IMR-90 (cell line): Measurements from ENCODE around the gene C12orf75. TPM values are rescaled to one million over a fixed set of nuclear protein-coding genes. Genes with fewer than 3 reads are reported as not detected.
A peak's percentile ranks its signal among the peaks of the same experiment; 100 is the strongest.

Experiments used
- ATAC-seq: fragments of 200-7000 bp; cut with Tn5 transposase; 2 replicates; pipeline ENCODE4 v1.9.1; 2020; ENCODE audit warnings: low read depth, mild to moderate bottlenecking, moderate library complexity
- BruUV-seq: library from RNA; stranded (reverse); fragments of 400-500 nt; replicated peaks from 2 replicates; lab custom pipeline; 2021; lab: Mats Ljungman, UMichigan
- CTCF ChIA-PET: fragments of 300-600 bp; formaldehyde crosslinking; extraction: SDS; loops from one replicate; lab custom pipeline; 2021; ENCODE audit warnings: antibody characterized with exemption; lab: Yijun Ruan, JAX
- POLR2A ChIA-PET: fragments of 300-600 bp; sonication (Branson Sonifier 250); formaldehyde crosslinking; loops from one replicate; lab custom pipeline; 2022; ENCODE audit warnings: antibody characterized with exemption; ENCODE audit not compliant: unreplicated experiment; lab: Charles Lee
- DNase-seq: peaks from one replicate; pipeline ENCODE4 v3.0.0; 2013
- H2AFZ ChIP-seq: replicated peaks from 2 replicates; pipeline ENCODE3; 2013; ENCODE audit warnings: low read length, mild to moderate bottlenecking; ENCODE audit not compliant: poor library complexity
- H2AK5ac ChIP-seq: 2 replicates; pipeline ENCODE4 v1.6.1; 2013; ENCODE audit warnings: low read depth, low read length, inconsistent platforms
- H2AK9ac ChIP-seq: replicated peaks from 2 replicates; pipeline ENCODE3; 2013; ENCODE audit warnings: mild to moderate bottlenecking, low read depth, low read length, moderate library complexity; ENCODE audit not compliant: poor library complexity
- H2BK120ac ChIP-seq: 2 replicates; pipeline ENCODE4 v1.6.1; 2013; ENCODE audit warnings: low read depth, low read length, inconsistent platforms
- H2BK15ac ChIP-seq: 3 replicates; pipeline ENCODE4 v1.6.1; 2013; ENCODE audit warnings: low read depth, low read length, inconsistent platforms
- H2BK20ac ChIP-seq: 2 replicates; pipeline ENCODE4 v1.6.1; 2013; ENCODE audit warnings: low read depth, mild to moderate bottlenecking, inconsistent platforms, low read length, moderate library complexity
- H2BK5ac ChIP-seq: 2 replicates; pipeline ENCODE4 v1.6.1; 2013; ENCODE audit warnings: mild to moderate bottlenecking, low read depth, low read length, inconsistent platforms; ENCODE audit not compliant: poor library complexity, severe bottlenecking
- H3K14ac ChIP-seq: replicated peaks from 2 replicates; pipeline ENCODE4 v1.6.1; 2013; ENCODE audit warnings: low read depth, low read length, inconsistent platforms
- H3K18ac ChIP-seq: 2 replicates; pipeline ENCODE4 v1.6.1; 2013; ENCODE audit warnings: low read depth, low read length, control low read depth
- H3K23ac ChIP-seq: 2 replicates; pipeline ENCODE4 v1.6.1; 2013; ENCODE audit warnings: low read depth, low read length, inconsistent platforms
- H3K27ac ChIP-seq: 2 replicates; pipeline ENCODE4 v1.5.1; 2013; ENCODE audit warnings: mild to moderate bottlenecking, control low read depth, low read length; ENCODE audit not compliant: insufficient read depth
- H3K27me3 ChIP-seq: 2 replicates; pipeline ENCODE4 v1.6.1; 2013; ENCODE audit warnings: low read length; ENCODE audit not compliant: control insufficient read depth, insufficient read depth
- H3K36me3 ChIP-seq: 2 replicates; pipeline ENCODE4 v1.6.1; 2013; ENCODE audit warnings: low read length, mixed read lengths; ENCODE audit not compliant: control insufficient read depth, insufficient read depth
- H3K4ac ChIP-seq: 2 replicates; pipeline ENCODE4 v1.6.1; 2013; ENCODE audit warnings: low read depth, low read length, inconsistent platforms
- H3K4me1 ChIP-seq: 2 replicates; pipeline ENCODE4 v1.6.1; 2013; ENCODE audit warnings: low read length, mixed read lengths; ENCODE audit not compliant: control insufficient read depth, insufficient read depth
- H3K4me2 ChIP-seq: 2 replicates; pipeline ENCODE4 v1.6.1; 2013; ENCODE audit warnings: low read depth, mild to moderate bottlenecking, control low read depth, low read length, moderate library complexity
- H3K4me3 ChIP-seq: 2 replicates; pipeline ENCODE4 v1.5.1; 2013; ENCODE audit warnings: low read depth, mild to moderate bottlenecking, control low read depth, low read length, moderate library complexity; ENCODE audit not compliant: insufficient read depth
- H3K56ac ChIP-seq: 2 replicates; pipeline ENCODE4 v1.6.1; 2013; ENCODE audit warnings: low read length, inconsistent platforms; ENCODE audit not compliant: insufficient read depth; ENCODE audit errors: extremely low read depth
- H3K79me1 ChIP-seq, 2 experiments: 2 replicates each; pipeline ENCODE4 v1.6.1; 2013; ENCODE audit warnings: low read length in 2 of 2, inconsistent platforms in 1 of 2, low read depth in 1 of 2
- H3K9ac ChIP-seq: 2 replicates; pipeline ENCODE4 v1.6.1; 2013; ENCODE audit warnings: low read depth, low read length, control low read depth
- H3K9me1 ChIP-seq: 2 replicates; pipeline ENCODE4 v1.6.1; 2013; ENCODE audit warnings: low read length, inconsistent platforms; ENCODE audit not compliant: insufficient read depth
- H3K9me3 ChIP-seq: 2 replicates; pipeline ENCODE4 v1.6.1; 2013; ENCODE audit warnings: low read length; ENCODE audit not compliant: control insufficient read depth, insufficient read depth
- H4K20me1 ChIP-seq: 2 replicates; pipeline ENCODE4 v1.6.1; 2013; ENCODE audit warnings: low read length, inconsistent platforms; ENCODE audit not compliant: insufficient read depth
- H4K5ac ChIP-seq: 2 replicates; pipeline ENCODE4 v1.6.1; 2013; ENCODE audit warnings: mild to moderate bottlenecking, low read depth, low read length, control low read depth
- H4K8ac ChIP-seq, 2 experiments: 2 replicates each; pipeline ENCODE4 v1.6.1; 2013; ENCODE audit warnings: low read depth in 2 of 2, low read length in 2 of 2, control low read depth in 1 of 2, inconsistent platforms in 1 of 2
- H4K91ac ChIP-seq: 2 replicates; pipeline ENCODE4 v1.6.1; 2013; ENCODE audit warnings: low read depth, low read length, inconsistent platforms; ENCODE audit not compliant: insufficient read depth
- BHLHE40 ChIP-seq: fragments of 150-350 bp; IDR thresholded peaks from 2 replicates; pipeline ENCODE4 v1.6.1; 2016; ENCODE audit warnings: mild to moderate bottlenecking, low read depth, low read length
- CEBPB ChIP-seq: IDR thresholded peaks from 2 replicates; pipeline ENCODE4 v1.6.1; 2012; ENCODE audit warnings: low read depth, low read length, improper control_type of control experiment
- CHD1 ChIP-seq: IDR thresholded peaks from 2 replicates; pipeline ENCODE4 v1.6.1; 2012; ENCODE audit warnings: low read depth, low read length, improper control_type of control experiment
- MAZ ChIP-seq: IDR thresholded peaks from 2 replicates; pipeline ENCODE4 v1.6.1; 2012; ENCODE audit warnings: low read depth, mild to moderate bottlenecking, low read length, improper control_type of control experiment, moderate library complexity, borderline replicate concordance
- NFE2L2 ChIP-seq: fragments of 150-350 bp; IDR thresholded peaks from 2 replicates; pipeline ENCODE4 v1.6.1; 2016; ENCODE audit warnings: low read depth, mild to moderate bottlenecking, low read length
- RAD21 ChIP-seq: IDR thresholded peaks from 2 replicates; pipeline ENCODE4 v1.6.1; 2012; ENCODE audit warnings: low read length, improper control_type of control experiment
- RCOR1 ChIP-seq: IDR thresholded peaks from 2 replicates; pipeline ENCODE4 v1.6.1; 2012; ENCODE audit warnings: mild to moderate bottlenecking, low read length, improper control_type of control experiment; ENCODE audit not compliant: insufficient replicate concordance
- RFX5 ChIP-seq: IDR thresholded peaks from 2 replicates; pipeline ENCODE4 v1.8.0; 2012; ENCODE audit warnings: low read depth, mild to moderate bottlenecking, low read length, moderate library complexity
- WGBS, 2 experiments: methylation state at CpG; one replicate each; pipeline versions ENCODE4 v1.1.5 to v1.1.7; 2013; ENCODE audit warnings: missing lambda C conversion rate in 2 of 2; ENCODE audit not compliant: insufficient read length in 1 of 2; ENCODE audit errors: extremely low coverage in 2 of 2; 5-methylcytosine and 5-hydroxymethylcytosine counted together
- dilution Hi-C: fragments of 300-500 bp; cut with HindIII; formaldehyde crosslinking; loops from one replicate; pipeline ENCODE4 v1.14.3; 2018; ENCODE audit warnings: low sequenced_read_pairs; ENCODE audit not compliant: unreplicated experiment
- in situ Hi-C: fragments of 300-500 bp; cut with MboI; formaldehyde crosslinking; loops from 3 replicates; pipeline ENCODE4 v1.14.3; 2019; ENCODE audit warnings: low sequenced_read_pairs, inconsistent platforms, mixed read lengths
- intact Hi-C: fragments of 100-400 bp; cut with micrococcal nuclease; formaldehyde crosslinking; loops from 2 replicates; pipeline ENCODE4 v1.10.0; 2022
- polyA plus RNA-seq, 3 experiments: library from polyadenylated mRNA; depleted of rRNA; stranded (reverse); fragments of >200 nt; gene quantifications; 2 replicates each; pipeline ENCODE4 v1.2.3, GENCODE V29; 2012; ENCODE audit warnings: low replicate concordance in 1 of 3
- total RNA-seq: library from RNA; depleted of rRNA; stranded (reverse); fragments of >200 nt; gene quantifications from 2 replicates; pipeline ENCODE4 v1.2.3, GENCODE V29; 2012
- TF ChIP-seq, protein P1 (sequence below): fragments of 150-350 bp; IDR thresholded peaks from 2 replicates; pipeline ENCODE4 v1.6.1; 2017; ENCODE audit warnings: mild to moderate bottlenecking, antibody characterized with exemption, low read length, low read depth

Gene C12orf75
- total and polyA plus RNA-seq, 2 of the 4 experiments (the other 2 are of a cell fraction): 145 to 278 TPM

GRCh38 chr12:105351523-105351922 lies 21.0 kb downstream of the C12orf75 start:
- Histone ChIP-seq H3K36me3 (peaks cover 4% of the 10 kb centered on the region; the same call in 1 of the 2 replicates), H3K9me1 (peaks cover 21% of the 10 kb centered on the region), H4K5ac (peak overlapping the region; percentile 63; the same call in 1 of the 2 replicates), H4K8ac (no peak overlapping the region), H3K4me3 (no peak overlapping the region), H3K4me2 (no peak overlapping the region), H3K56ac (no peak overlapping the region), H2AK9ac (no peak overlapping the region), H3K27me3 (no peaks in the 10 kb centered on the region), H3K27ac (no peak overlapping the region), H3K9ac (no peak overlapping the region), H3K23ac (0 out of 2 replicates have a peak overlapping the region, but pooled peaks have one; percentile 10), H3K4ac (no peak overlapping the region), H3K18ac (no peak overlapping the region; the same call in 1 of the 2 replicates), H2BK5ac (peak overlapping the region; percentile 8), H3K14ac (no peak overlapping the region), H2BK120ac (no peak overlapping the region), H2AFZ (no peak overlapping the region), H3K79me1 (peaks cover 46 to 74% of the 10 kb centered on the region in 2 experiments), H4K91ac (no peak overlapping the region), H2BK15ac (no peak overlapping the region), H3K4me1 (peaks cover 31% of the 10 kb centered on the region), H4K20me1 (peaks cover 63% of the 10 kb centered on the region), H3K9me3 (no peaks in the 10 kb centered on the region), H2BK20ac (no peak overlapping the region), H2AK5ac (no peak overlapping the region)
- ChIA-PET CTCF (no interaction called here), POLR2A (no interaction called here)
- no peak for ATAC-seq
- TF ChIP-seq BHLHE40: no peak
- no peak for TF ChIP-seq RFX5
- no peak for TF ChIP-seq CEBPB
- no peak for TF ChIP-seq MAZ
- no peak for TF ChIP-seq RCOR1
- TF ChIP-seq NFE2L2: no peak
- TF ChIP-seq, protein P1, sequence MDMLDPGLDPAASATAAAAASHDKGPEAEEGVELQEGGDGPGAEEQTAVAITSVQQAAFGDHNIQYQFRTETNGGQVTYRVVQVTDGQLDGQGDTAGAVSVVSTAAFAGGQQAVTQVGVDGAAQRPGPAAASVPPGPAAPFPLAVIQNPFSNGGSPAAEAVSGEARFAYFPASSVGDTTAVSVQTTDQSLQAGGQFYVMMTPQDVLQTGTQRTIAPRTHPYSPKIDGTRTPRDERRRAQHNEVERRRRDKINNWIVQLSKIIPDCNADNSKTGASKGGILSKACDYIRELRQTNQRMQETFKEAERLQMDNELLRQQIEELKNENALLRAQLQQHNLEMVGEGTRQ: no peak
- no peak for TF ChIP-seq CHD1
- TF ChIP-seq RAD21: no peak
- in situ Hi-C loops (no loop called here), dilution Hi-C loops (no loop called here), intact Hi-C loops (no loop called here)
- WGBS, 2 experiments: 100% methylated on average over 1 of the region's 1 CpG; no CpG with 5 or more reads in 1 of the 2 experiments
- DNase-seq: no peak
- no TSS peak for BruUV-seq
